Astrocyte (in vitro differentiated cells and primary cell): ENCODE results near the gene KANSL3. TPM values are rescaled to one million over a fixed set of nuclear protein-coding genes. Genes with fewer than 3 reads are reported as not detected.

Source experiments
- DNase-seq: peaks from one replicate; pipeline ENCODE4 v3.0.0-alpha.2; 2010; ENCODE audit warnings: low read depth
- FAIRE-seq: peaks from 2 replicates; lab custom pipeline; 2011; peaks lifted over from hg19 to GRCh38; lab: Jason Lieb, UNC
- H2AFZ ChIP-seq: 2 replicates; pipeline ENCODE4 v1.6.0; 2012; ENCODE audit warnings: low read depth, low read length, inconsistent platforms
- H3K27ac ChIP-seq: 2 replicates; pipeline ENCODE4 v1.5.1; 2011; ENCODE audit warnings: low read depth, low read length, inconsistent platforms
- H3K27me3 ChIP-seq: 2 replicates; pipeline ENCODE4 v1.6.0; 2011; ENCODE audit warnings: low read length, inconsistent platforms; ENCODE audit not compliant: insufficient read depth
- H3K36me3 ChIP-seq: 2 replicates; pipeline ENCODE4 v1.5.1; 2011; ENCODE audit warnings: low read length, inconsistent platforms; ENCODE audit not compliant: insufficient read depth
- H3K4me1 ChIP-seq: 2 replicates; pipeline ENCODE4 v1.5.1; 2011; ENCODE audit warnings: low read length, inconsistent platforms; ENCODE audit not compliant: insufficient read depth
- H3K4me2 ChIP-seq: 2 replicates; pipeline ENCODE4 v1.6.0; 2012; ENCODE audit warnings: low read length, inconsistent platforms
- H3K4me3 ChIP-seq: 2 replicates; pipeline ENCODE4 v1.5.1; 2011; ENCODE audit warnings: low read depth, mild to moderate bottlenecking, low read length, inconsistent platforms; ENCODE audit not compliant: insufficient read depth
- H3K79me2 ChIP-seq: 2 replicates; pipeline ENCODE4 v1.6.0; 2012; ENCODE audit warnings: mild to moderate bottlenecking, low read length, inconsistent platforms; ENCODE audit not compliant: insufficient read depth
- H3K9ac ChIP-seq: 2 replicates; pipeline ENCODE4 v1.6.0; 2012; ENCODE audit warnings: mild to moderate bottlenecking, low read length, inconsistent platforms
- H3K9me3 ChIP-seq: 2 replicates; pipeline ENCODE4 v1.5.1; 2012; ENCODE audit warnings: low read depth, mild to moderate bottlenecking, low read length, inconsistent platforms; ENCODE audit not compliant: insufficient read depth
- H4K20me1 ChIP-seq: 2 replicates; pipeline ENCODE4 v1.6.0; 2012; ENCODE audit warnings: low read length, inconsistent platforms; ENCODE audit not compliant: insufficient read depth
- H3K27ac Mint-ChIP-seq: one replicate; pipeline ENCODE4 v1.8.0; 2021; ENCODE audit warnings: mild to moderate bottlenecking, mixed read lengths; ENCODE audit not compliant: unreplicated experiment
- H3K27me3 Mint-ChIP-seq: one replicate; pipeline ENCODE4 v1.8.0; 2021; ENCODE audit warnings: low read depth, mixed read lengths; ENCODE audit not compliant: unreplicated experiment
- H3K36me3 Mint-ChIP-seq: one replicate; pipeline ENCODE4 v1.8.0; 2021; ENCODE audit warnings: low read depth, mixed read lengths; ENCODE audit not compliant: unreplicated experiment
- H3K4me1 Mint-ChIP-seq: one replicate; pipeline ENCODE4 v1.8.0; 2021; ENCODE audit warnings: low read depth, mixed read lengths; ENCODE audit not compliant: unreplicated experiment
- H3K4me3 Mint-ChIP-seq: one replicate; pipeline ENCODE4 v1.8.0; 2021; ENCODE audit warnings: mild to moderate bottlenecking, moderate library complexity, mixed read lengths; ENCODE audit not compliant: unreplicated experiment
- H3K9me3 Mint-ChIP-seq: one replicate; pipeline ENCODE4 v1.8.0; 2021; ENCODE audit warnings: mild to moderate bottlenecking, mixed read lengths; ENCODE audit not compliant: unreplicated experiment
- EZH2 ChIP-seq: IDR thresholded peaks from 2 replicates; pipeline ENCODE4 v1.6.1; 2012; ENCODE audit warnings: mild to moderate bottlenecking, low read length, inconsistent platforms; ENCODE audit not compliant: insufficient read depth
- total RNA-seq: library from RNA; stranded (reverse); gene quantifications from 2 replicates; pipeline ENCODE4 v1.2.1, GENCODE V29; 2021
- TF ChIP-seq, protein P1 (sequence below): IDR thresholded peaks from 2 replicates; pipeline ENCODE4 v1.5.1; 2011; ENCODE audit warnings: low read depth, mild to moderate bottlenecking, inconsistent platforms, low read length, moderate library complexity; ENCODE audit not compliant: insufficient read depth

Gene KANSL3
- total RNA-seq, 1 donor from 2014 or later: 26.7 TPM

DNA sequence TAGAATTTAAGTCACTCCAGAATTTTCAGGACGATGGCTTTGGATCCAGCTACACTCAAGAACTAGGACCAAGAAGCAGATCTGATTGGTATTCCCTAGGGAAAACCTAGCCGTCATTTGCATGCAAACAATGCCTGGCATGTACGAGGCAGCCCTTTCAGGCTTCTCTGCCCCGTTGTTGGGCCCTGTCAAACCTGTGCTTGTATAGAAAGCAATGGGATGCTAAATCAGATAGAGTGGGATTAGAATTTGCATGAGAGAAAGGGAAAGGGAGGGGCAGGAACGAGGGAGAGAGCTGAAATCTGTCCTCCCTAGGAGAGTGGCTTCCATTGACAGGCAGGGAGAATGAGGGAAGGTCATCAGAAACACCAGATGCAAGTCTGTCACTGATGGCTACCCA lies 73.0 kb downstream of the KANSL3 start:
- H3K4me3 Mint-ChIP-seq: no peak overlapping the region
- Histone ChIP-seq H3K4me2 (no peak overlapping the region), H3K4me3 (no peak overlapping the region), H3K27ac (no peak overlapping the region), H3K4me1 (no peaks in the 10 kb centered on the region), H3K9me3 (no peaks in the 10 kb centered on the region), H3K9ac (no peak overlapping the region), H3K27me3 (no peaks in the 10 kb centered on the region), H4K20me1 (no peaks in the 10 kb centered on the region), H2AFZ (no peak overlapping the region), H3K79me2 (no peaks in the 10 kb centered on the region), H3K36me3 (no peaks in the 10 kb centered on the region)
- H3K27ac Mint-ChIP-seq: no peak overlapping the region
- TF ChIP-seq, protein P1, sequence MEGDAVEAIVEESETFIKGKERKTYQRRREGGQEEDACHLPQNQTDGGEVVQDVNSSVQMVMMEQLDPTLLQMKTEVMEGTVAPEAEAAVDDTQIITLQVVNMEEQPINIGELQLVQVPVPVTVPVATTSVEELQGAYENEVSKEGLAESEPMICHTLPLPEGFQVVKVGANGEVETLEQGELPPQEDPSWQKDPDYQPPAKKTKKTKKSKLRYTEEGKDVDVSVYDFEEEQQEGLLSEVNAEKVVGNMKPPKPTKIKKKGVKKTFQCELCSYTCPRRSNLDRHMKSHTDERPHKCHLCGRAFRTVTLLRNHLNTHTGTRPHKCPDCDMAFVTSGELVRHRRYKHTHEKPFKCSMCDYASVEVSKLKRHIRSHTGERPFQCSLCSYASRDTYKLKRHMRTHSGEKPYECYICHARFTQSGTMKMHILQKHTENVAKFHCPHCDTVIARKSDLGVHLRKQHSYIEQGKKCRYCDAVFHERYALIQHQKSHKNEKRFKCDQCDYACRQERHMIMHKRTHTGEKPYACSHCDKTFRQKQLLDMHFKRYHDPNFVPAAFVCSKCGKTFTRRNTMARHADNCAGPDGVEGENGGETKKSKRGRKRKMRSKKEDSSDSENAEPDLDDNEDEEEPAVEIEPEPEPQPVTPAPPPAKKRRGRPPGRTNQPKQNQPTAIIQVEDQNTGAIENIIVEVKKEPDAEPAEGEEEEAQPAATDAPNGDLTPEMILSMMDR: no peak
- TF ChIP-seq EZH2: no peak
- peaks cover 2% of the 10 kb centered on the region for H3K4me1 Mint-ChIP-seq
- DNase-seq (no peak), FAIRE-seq (no peak)
- H3K9me3 Mint-ChIP-seq: peaks cover 11% of the 10 kb centered on the region
- H3K36me3 Mint-ChIP-seq: peaks cover 7% of the 10 kb centered on the region
- H3K27me3 Mint-ChIP-seq: peaks cover 7% of the 10 kb centered on the region

DNA sequence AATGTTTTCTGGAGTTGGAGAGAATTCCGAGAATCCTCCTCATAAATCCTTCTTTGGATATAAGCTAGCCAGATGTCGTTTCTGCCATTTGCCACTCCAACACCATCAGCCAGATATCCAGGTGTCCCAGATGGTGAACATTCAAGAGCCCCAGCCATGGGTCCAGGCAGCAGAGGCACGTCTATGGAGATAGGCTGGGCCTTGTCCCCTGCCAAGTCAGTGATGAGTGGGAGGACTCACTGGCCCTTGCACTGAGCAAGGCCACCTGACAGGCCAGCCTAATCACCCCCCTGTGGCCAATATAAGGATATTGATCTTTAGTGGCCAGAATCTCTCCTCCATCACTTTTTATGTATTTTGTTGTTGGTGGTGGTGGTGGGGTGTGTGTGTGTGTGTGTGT lies 73.5 kb downstream of the KANSL3 start:
- no peaks in the 10 kb centered on the region for H3K79me2 ChIP-seq
- H3K9me3 Mint-ChIP-seq: peaks cover 10% of the 10 kb centered on the region
- H3K36me3 Mint-ChIP-seq: peaks cover 5% of the 10 kb centered on the region
- no peak overlapping the region for H3K27ac Mint-ChIP-seq
- H3K4me1 ChIP-seq: no peaks in the 10 kb centered on the region
- no peak overlapping the region for H2AFZ ChIP-seq
- no peaks in the 10 kb centered on the region for H4K20me1 ChIP-seq
- TF ChIP-seq EZH2: no peak
- TF ChIP-seq, protein P1: no peak
- H3K4me2 ChIP-seq: no peak overlapping the region
- no peak overlapping the region for H3K4me3 Mint-ChIP-seq
- H3K27me3 Mint-ChIP-seq: peaks cover 7% of the 10 kb centered on the region
- H3K36me3 ChIP-seq: no peaks in the 10 kb centered on the region
- no peaks in the 10 kb centered on the region for H3K27me3 ChIP-seq
- FAIRE-seq (no peak), DNase-seq (no peak)
- no peak overlapping the region for H3K27ac ChIP-seq
- no peak overlapping the region for H3K4me3 ChIP-seq
- H3K9ac ChIP-seq: no peak overlapping the region
- H3K9me3 ChIP-seq: no peaks in the 10 kb centered on the region
- peaks cover 2% of the 10 kb centered on the region for H3K4me1 Mint-ChIP-seq

DNA sequence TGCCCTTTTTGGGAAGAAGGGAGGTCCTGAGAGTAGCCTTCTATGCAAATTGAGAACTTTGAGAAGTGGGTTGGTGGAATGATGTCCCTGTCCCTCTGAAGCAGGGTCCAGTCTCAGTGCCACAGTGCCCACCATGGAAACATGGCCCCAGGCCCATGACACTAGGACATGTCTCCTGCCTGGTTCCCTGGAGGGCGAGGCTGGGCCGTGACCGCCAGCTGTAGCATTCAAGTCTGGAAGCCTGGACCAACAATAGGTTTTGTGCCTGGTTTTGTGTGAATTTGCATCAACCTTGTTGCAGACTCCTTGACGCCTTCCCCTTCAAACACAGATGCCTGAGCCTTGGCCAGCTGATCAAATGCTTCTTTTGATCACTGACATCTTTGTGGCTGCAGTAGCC lies 74.1 kb downstream of the KANSL3 start:
- TF ChIP-seq, protein P1: no peak
- TF ChIP-seq EZH2: no peak

More for the DNA sequence above, 74.1 kb downstream of the KANSL3 start:
- DNase-seq (no peak), FAIRE-seq (no peak)
- H4K20me1 ChIP-seq: no peaks in the 10 kb centered on the region
- H3K79me2 ChIP-seq: no peaks in the 10 kb centered on the region
- Mint-ChIP-seq H3K4me1 (peaks cover 2% of the 10 kb centered on the region), H3K4me3 (no peak overlapping the region), H3K27me3 (peaks cover 7% of the 10 kb centered on the region), H3K9me3 (peaks cover 10% of the 10 kb centered on the region), H3K36me3 (peaks cover 7% of the 10 kb centered on the region), H3K27ac (no peak overlapping the region)
- no peak overlapping the region for H3K27ac ChIP-seq
- no peak overlapping the region for H3K4me2 ChIP-seq
- H2AFZ ChIP-seq: no peak overlapping the region
- no peak overlapping the region for H3K9ac ChIP-seq
- H3K27me3 ChIP-seq: no peaks in the 10 kb centered on the region
- H3K36me3 ChIP-seq: no peaks in the 10 kb centered on the region
- no peaks in the 10 kb centered on the region for H3K4me1 ChIP-seq
- H3K9me3 ChIP-seq: no peaks in the 10 kb centered on the region
- H3K4me3 ChIP-seq: no peak overlapping the region
